T-helper 2 cell treated with Interferon-gamma antibody and Interleukin-4, amounts not matched to agents 5 μg/mL and 100 μg/mL, for 36 hours (primary cell): Measurements from ENCODE around the gene CATSPERB.

Experiments used
- DNase-seq: peaks from one replicate; pipeline ENCODE4 v3.0.0; 2021; ENCODE audit warnings: low spot score
- H3K27ac Mint-ChIP-seq: one replicate; pipeline ENCODE4 v1.8.0; 2021; ENCODE audit warnings: mild to moderate bottlenecking, mixed read lengths
- H3K27me3 Mint-ChIP-seq: one replicate; pipeline ENCODE4 v1.8.0; 2021; ENCODE audit warnings: low read depth, mixed read lengths
- H3K36me3 Mint-ChIP-seq: one replicate; pipeline ENCODE4 v1.8.0; 2021; ENCODE audit warnings: low read depth, mixed read lengths
- H3K4me1 Mint-ChIP-seq: one replicate; pipeline ENCODE4 v1.8.0; 2021; ENCODE audit warnings: low read depth, mixed read lengths
- H3K4me3 Mint-ChIP-seq: one replicate; pipeline ENCODE4 v1.8.0; 2022; ENCODE audit warnings: mild to moderate bottlenecking, moderate library complexity, mixed read lengths
- H3K9me3 Mint-ChIP-seq: one replicate; pipeline ENCODE4 v1.8.0; 2021; ENCODE audit warnings: mixed read lengths

The CATSPERB gene

GRCh38 chr14:91731986-91732385 lies at the start of gene CATSPERB:
Gene CATSPERB, minus strand, starts transcription at chr14:91732086. Its CDS starts 2,607 bp downstream, at chr14:91729479.
- H3K27me3 Mint-ChIP-seq: no peaks in the 10 kb centered on the region
- H3K4me1 Mint-ChIP-seq: peaks cover 6% of the 10 kb centered on the region
- no peak for DNase-seq
- peaks cover 4% of the 10 kb centered on the region for H3K9me3 Mint-ChIP-seq
- peaks cover 4% of the 10 kb centered on the region for H3K36me3 Mint-ChIP-seq
- no peak within 1 kb of the TSS for H3K27ac Mint-ChIP-seq
- no peak within 1 kb of the TSS for H3K4me3 Mint-ChIP-seq

DNA sequence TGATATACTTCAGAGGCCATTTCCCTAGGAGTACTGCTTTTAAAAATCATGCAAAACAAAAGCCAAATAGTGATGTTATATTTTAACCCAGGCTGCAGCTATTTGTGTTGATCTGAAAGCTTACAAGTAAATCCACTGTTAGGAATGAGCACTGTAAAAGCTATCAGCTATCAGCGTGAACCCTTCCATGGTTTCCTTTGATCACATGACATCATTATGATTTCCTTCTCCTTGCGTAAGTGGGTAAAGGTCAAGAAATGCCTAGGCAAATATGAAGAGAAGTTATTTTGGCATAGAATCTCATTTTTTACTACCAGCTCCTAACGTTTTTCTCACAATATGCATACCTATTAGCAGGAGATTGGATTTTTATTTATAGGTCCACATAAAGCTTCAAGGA lies 48.6 kb upstream of the CATSPERB start:
- DNase-seq: no peak
- no peak overlapping the region for H3K27ac Mint-ChIP-seq
- no peaks in the 10 kb centered on the region for H3K4me1 Mint-ChIP-seq
- no peak overlapping the region for H3K4me3 Mint-ChIP-seq
- H3K27me3 Mint-ChIP-seq: no peaks in the 10 kb centered on the region
- H3K9me3 Mint-ChIP-seq: no peaks in the 10 kb centered on the region
- H3K36me3 Mint-ChIP-seq: peaks cover 54% of the 10 kb centered on the region

- Mint-ChIP-seq H3K27ac (no peak overlapping the region), H3K9me3 (no peaks in the 10 kb centered on the region), H3K4me3 (no peak overlapping the region), H3K4me1 (peaks cover 10% of the 10 kb centered on the region), H3K36me3 (peaks cover 45% of the 10 kb centered on the region), H3K27me3 (no peaks in the 10 kb centered on the region)
- no peak for DNase-seq
Measured at GRCh38 chr14:91778217-91778616, 46.3 kb upstream of the CATSPERB start.

GRCh38 chr14:91774140-91775096 lies 42.5 kb upstream of the CATSPERB start:
- H3K4me3 Mint-ChIP-seq: no peak overlapping the region
- H3K4me1 Mint-ChIP-seq: peaks cover 10% of the 10 kb centered on the region
- no peak overlapping the region for H3K27ac Mint-ChIP-seq
- H3K9me3 Mint-ChIP-seq: no peaks in the 10 kb centered on the region
- DNase-seq: no peak
- H3K27me3 Mint-ChIP-seq: no peaks in the 10 kb centered on the region
- H3K36me3 Mint-ChIP-seq: peaks cover 28% of the 10 kb centered on the region

- DNase-seq: no peak
- Mint-ChIP-seq H3K27me3 (no peaks in the 10 kb centered on the region), H3K36me3 (peaks cover 22% of the 10 kb centered on the region), H3K4me3 (no peak overlapping the region), H3K27ac (no peak overlapping the region), H3K9me3 (peaks cover 1% of the 10 kb centered on the region), H3K4me1 (peaks cover 10% of the 10 kb centered on the region)
Measured at GRCh38 chr14:91770185-91770584, 38.3 kb upstream of the CATSPERB start.

GRCh38 chr14:91755570-91756295 lies 23.8 kb upstream of the CATSPERB start:
- Mint-ChIP-seq H3K27ac (no peak overlapping the region), H3K36me3 (peaks cover 23% of the 10 kb centered on the region), H3K4me3 (no peak overlapping the region), H3K4me1 (peaks cover 2% of the 10 kb centered on the region), H3K9me3 (peaks cover 6% of the 10 kb centered on the region), H3K27me3 (no peaks in the 10 kb centered on the region)
- DNase-seq: no peak

DNA sequence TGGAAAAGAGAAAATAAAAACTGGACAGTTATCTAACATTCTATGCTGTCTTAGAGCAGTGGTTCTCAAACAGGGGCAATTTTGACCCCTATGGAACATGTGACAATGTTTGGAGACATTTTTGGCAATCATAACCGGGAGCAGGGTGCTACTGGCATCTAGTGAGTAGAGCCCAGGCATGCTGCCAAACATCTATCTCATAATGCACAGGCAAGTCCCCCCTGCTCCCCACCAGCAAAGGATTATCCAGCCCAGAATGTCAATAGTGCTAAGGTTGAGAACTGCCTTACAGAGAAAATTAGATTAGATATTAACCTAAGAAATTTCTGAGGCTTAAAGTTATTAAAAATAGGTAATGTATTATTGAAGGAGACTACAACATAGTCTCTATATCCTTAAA lies 22.9 kb upstream of the CATSPERB start:
- H3K27me3 Mint-ChIP-seq: no peaks in the 10 kb centered on the region
- H3K27ac Mint-ChIP-seq: no peak overlapping the region
- H3K4me1 Mint-ChIP-seq: no peaks in the 10 kb centered on the region
- H3K9me3 Mint-ChIP-seq: no peaks in the 10 kb centered on the region
- no peak for DNase-seq
- no peak overlapping the region for H3K4me3 Mint-ChIP-seq
- peaks cover 15% of the 10 kb centered on the region for H3K36me3 Mint-ChIP-seq

- Mint-ChIP-seq H3K27me3 (no peaks in the 10 kb centered on the region), H3K4me3 (no peak overlapping the region), H3K9me3 (no peaks in the 10 kb centered on the region), H3K4me1 (no peaks in the 10 kb centered on the region), H3K36me3 (peaks cover 8% of the 10 kb centered on the region), H3K27ac (no peak overlapping the region)
- DNase-seq: no peak
Measured at GRCh38 chr14:91754185-91754584, 22.3 kb upstream of the CATSPERB start.

DNA sequence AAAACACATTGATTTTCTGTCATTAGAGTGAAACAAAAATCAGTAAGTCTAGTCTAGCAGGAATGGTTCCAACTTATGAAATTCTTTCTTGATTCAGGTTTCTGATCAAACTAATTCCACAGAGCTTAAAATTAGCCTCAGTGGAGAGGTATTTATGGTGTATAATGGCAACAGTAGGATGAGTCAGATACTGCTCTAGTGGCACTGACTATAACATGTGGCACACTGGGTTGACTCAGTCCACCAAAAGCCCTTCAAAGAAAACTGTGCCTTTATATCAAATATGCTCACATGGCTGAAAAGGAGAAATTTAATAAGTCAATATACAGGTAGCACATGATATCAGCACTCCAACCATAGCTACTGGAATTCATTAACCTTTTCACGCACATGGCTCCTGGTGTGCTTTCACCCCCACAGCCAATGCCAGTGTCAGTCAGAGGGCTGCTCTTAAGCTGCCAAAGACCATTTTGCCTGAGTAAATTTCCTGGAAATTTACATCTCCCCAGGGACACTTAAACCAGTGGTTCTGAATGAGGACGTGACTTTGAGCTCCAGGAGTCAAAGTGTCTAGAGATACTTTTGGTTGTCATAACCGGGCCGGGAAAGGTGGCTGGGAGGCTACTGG lies 21.7 kb upstream of the CATSPERB start:
- Mint-ChIP-seq H3K4me1 (no peaks in the 10 kb centered on the region), H3K9me3 (no peaks in the 10 kb centered on the region), H3K4me3 (no peak overlapping the region), H3K27ac (no peak overlapping the region), H3K27me3 (no peaks in the 10 kb centered on the region), H3K36me3 (peaks cover 7% of the 10 kb centered on the region)
- no peak for DNase-seq

DNA sequence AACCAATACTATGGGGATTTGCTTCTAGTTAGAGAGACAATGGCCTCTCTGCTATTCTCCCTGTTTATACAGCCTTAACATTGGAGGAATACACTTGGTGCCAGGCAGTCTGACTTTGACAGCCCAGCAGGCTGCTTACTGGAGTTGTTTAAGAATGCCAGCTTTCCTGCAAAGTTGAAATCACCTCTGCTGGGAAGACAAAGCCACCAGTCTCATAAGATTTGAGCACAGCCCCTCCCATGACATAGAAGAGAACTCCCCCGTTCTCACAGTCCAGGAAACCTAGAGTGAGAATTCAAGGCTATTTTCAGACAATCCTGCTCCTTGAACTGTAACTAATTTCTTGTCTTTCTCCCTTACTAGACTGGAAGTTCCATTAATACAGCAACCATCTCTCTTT lies 21.1 kb upstream of the CATSPERB start:
- no peaks in the 10 kb centered on the region for H3K27me3 Mint-ChIP-seq
- H3K4me1 Mint-ChIP-seq: no peaks in the 10 kb centered on the region
- H3K36me3 Mint-ChIP-seq: peaks cover 3% of the 10 kb centered on the region
- H3K9me3 Mint-ChIP-seq: no peaks in the 10 kb centered on the region
- no peak overlapping the region for H3K27ac Mint-ChIP-seq
- H3K4me3 Mint-ChIP-seq: no peak overlapping the region
- no peak for DNase-seq

GRCh38 chr14:91751719-91752118 lies 19.8 kb upstream of the CATSPERB start:
- Mint-ChIP-seq H3K4me3 (no peak overlapping the region), H3K4me1 (no peaks in the 10 kb centered on the region), H3K27ac (no peak overlapping the region), H3K9me3 (no peaks in the 10 kb centered on the region), H3K36me3 (peaks cover 3% of the 10 kb centered on the region), H3K27me3 (no peaks in the 10 kb centered on the region)
- no peak for DNase-seq

GRCh38 chr14:91750634-91751198 lies 18.8 kb upstream of the CATSPERB start:
- DNase-seq: no peak
- H3K27me3 Mint-ChIP-seq: no peaks in the 10 kb centered on the region
- H3K4me3 Mint-ChIP-seq: no peak overlapping the region
- no peaks in the 10 kb centered on the region for H3K4me1 Mint-ChIP-seq
- no peaks in the 10 kb centered on the region for H3K9me3 Mint-ChIP-seq
- H3K27ac Mint-ChIP-seq: no peak overlapping the region
- peaks cover 3% of the 10 kb centered on the region for H3K36me3 Mint-ChIP-seq

GRCh38 chr14:91749868-91750267 lies 18.0 kb upstream of the CATSPERB start:
- no peak for DNase-seq
- H3K4me1 Mint-ChIP-seq: peaks cover 1% of the 10 kb centered on the region
- no peaks in the 10 kb centered on the region for H3K27me3 Mint-ChIP-seq
- H3K36me3 Mint-ChIP-seq: peaks cover 3% of the 10 kb centered on the region
- no peak overlapping the region for H3K4me3 Mint-ChIP-seq
- no peaks in the 10 kb centered on the region for H3K9me3 Mint-ChIP-seq
- no peak overlapping the region for H3K27ac Mint-ChIP-seq

- DNase-seq: no peak
- H3K27me3 Mint-ChIP-seq: no peaks in the 10 kb centered on the region
- H3K27ac Mint-ChIP-seq: no peak overlapping the region
- no peaks in the 10 kb centered on the region for H3K9me3 Mint-ChIP-seq
- H3K36me3 Mint-ChIP-seq: peaks cover 3% of the 10 kb centered on the region
- peaks cover 1% of the 10 kb centered on the region for H3K4me1 Mint-ChIP-seq
- no peak overlapping the region for H3K4me3 Mint-ChIP-seq
Measured at GRCh38 chr14:91748049-91748448, 16.2 kb upstream of the CATSPERB start.
